ENCODE results near the gene TMEM80. TPM values are rescaled to one million over a fixed set of nuclear protein-coding genes. Genes with fewer than 3 reads are reported as not detected.
"Not testable (repeated sequence)": the region's sequence is repeated elsewhere in the genome, so short reads cannot be mapped to it uniquely, and the experiment has no call there.

TMEM80 gene
- 11.4 and 13.0 TPM in 2 replicates for total RNA-seq

GRCh38 chr11:695538-696248 lies at the start of gene TMEM80:
TSS of gene TMEM80 (plus strand) at chr11:695816. CDS start at chr11:695828, 12 bp downstream.
- H3K4me1 Mint-ChIP-seq (ENCODE audit: low read depth): peaks cover 47% of the 10 kb centered on the region
- no peaks in the 10 kb centered on the region for H3K9me3 Mint-ChIP-seq
- H3K4me3 Mint-ChIP-seq (ENCODE audit: low read depth): peak within 1 kb of the TSS; percentile 83
- H3K27ac Mint-ChIP-seq: peak within 1 kb of the TSS; percentile 89
- peaks cover 22% of the 10 kb centered on the region for H3K36me3 Mint-ChIP-seq (ENCODE audit: low read depth)
- H3K27me3 Mint-ChIP-seq (ENCODE audit: low read depth): no peaks in the 10 kb centered on the region
- DNase-seq (ENCODE audit: low spot score): peak; percentile 98
- intact Hi-C loops (cut with micrococcal nuclease): loop anchor here (1.0 to 2.0 kb wide), 3 partner anchors 28 to 135 kb away; partner anchors contain the start of genes GATD1, LMNTD2 and RASSF7

- intact Hi-C loops (cut with micrococcal nuclease): no loop called here
- H3K4me3 Mint-ChIP-seq (ENCODE audit: low read depth): no peak overlapping the region
- no peak overlapping the region for H3K27ac Mint-ChIP-seq
- H3K9me3 Mint-ChIP-seq: no peaks in the 10 kb centered on the region
- H3K27me3 Mint-ChIP-seq (ENCODE audit: low read depth): no peaks in the 10 kb centered on the region
- no peak for DNase-seq (ENCODE audit: low spot score)
- peaks cover 17% of the 10 kb centered on the region for H3K36me3 Mint-ChIP-seq (ENCODE audit: low read depth)
- H3K4me1 Mint-ChIP-seq (ENCODE audit: low read depth): no peaks in the 10 kb centered on the region
These were observed 49.4 kb upstream of the TMEM80 start for GRCh38 chr11:646214-646613.

DNA sequence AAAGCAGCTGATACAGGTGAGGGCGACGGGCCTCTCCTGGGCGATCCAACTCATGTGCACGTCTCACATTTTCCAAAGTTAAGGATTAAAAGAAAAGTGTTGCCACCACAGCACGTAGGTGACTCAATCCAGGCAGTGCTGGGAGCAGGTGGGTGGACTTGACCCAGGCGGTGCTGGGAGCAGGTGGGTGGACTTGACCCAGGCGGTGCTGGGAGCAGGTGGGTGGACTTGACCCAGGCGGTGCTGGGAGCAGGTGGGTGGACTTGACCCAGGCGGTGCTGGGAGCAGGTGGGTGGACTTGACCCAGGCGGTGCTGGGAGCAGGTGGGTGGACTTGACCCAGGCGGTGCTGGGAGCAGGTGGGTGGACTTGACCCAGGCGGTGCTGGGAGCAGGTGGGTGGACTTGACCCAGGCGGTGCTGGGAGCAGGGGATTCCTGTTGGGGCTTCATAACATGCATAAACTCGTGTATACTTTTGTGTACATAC lies 47.9 kb upstream of the TMEM80 start:
- H3K4me3 Mint-ChIP-seq (ENCODE audit: low read depth); H3K4me1 Mint-ChIP-seq (ENCODE audit: low read depth); H3K27me3 Mint-ChIP-seq (ENCODE audit: low read depth); H3K9me3 Mint-ChIP-seq; H3K27ac Mint-ChIP-seq; intact Hi-C loops (cut with micrococcal nuclease); DNase-seq (ENCODE audit: low spot score): not testable (repeated sequence)
- H3K36me3 Mint-ChIP-seq (ENCODE audit: low read depth): peaks cover 24% of the 10 kb centered on the region

GRCh38 chr11:650482-650881 lies 45.1 kb upstream of the TMEM80 start:
- Mint-ChIP-seq H3K27ac (no peak overlapping the region), H3K9me3 (no peaks in the 10 kb centered on the region), H3K27me3 (ENCODE audit: low read depth) (no peaks in the 10 kb centered on the region), H3K4me1 (ENCODE audit: low read depth) (no peaks in the 10 kb centered on the region), H3K4me3 (ENCODE audit: low read depth) (no peak overlapping the region), H3K36me3 (ENCODE audit: low read depth) (peaks cover 30% of the 10 kb centered on the region)
- intact Hi-C loops (cut with micrococcal nuclease): no loop called here
- DNase-seq (ENCODE audit: low spot score): no peak

GRCh38 chr11:653136-653535 lies 42.5 kb upstream of the TMEM80 start:
- peaks cover 29% of the 10 kb centered on the region for H3K36me3 Mint-ChIP-seq (ENCODE audit: low read depth)
- intact Hi-C loops (cut with micrococcal nuclease); H3K4me1 Mint-ChIP-seq (ENCODE audit: low read depth); H3K27me3 Mint-ChIP-seq (ENCODE audit: low read depth); H3K4me3 Mint-ChIP-seq (ENCODE audit: low read depth); H3K9me3 Mint-ChIP-seq; DNase-seq (ENCODE audit: low spot score); H3K27ac Mint-ChIP-seq: not testable (repeated sequence)

- H3K4me3 Mint-ChIP-seq (ENCODE audit: low read depth): no peak overlapping the region
- intact Hi-C loops (cut with micrococcal nuclease): no loop called here
- no peaks in the 10 kb centered on the region for H3K9me3 Mint-ChIP-seq
- H3K27ac Mint-ChIP-seq: no peak overlapping the region
- peaks cover 30% of the 10 kb centered on the region for H3K36me3 Mint-ChIP-seq (ENCODE audit: low read depth)
- DNase-seq (ENCODE audit: low spot score): no peak
- H3K4me1 Mint-ChIP-seq (ENCODE audit: low read depth): no peaks in the 10 kb centered on the region
- no peaks in the 10 kb centered on the region for H3K27me3 Mint-ChIP-seq (ENCODE audit: low read depth)
These were observed 41.8 kb upstream of the TMEM80 start for GRCh38 chr11:653837-654236.

DNA sequence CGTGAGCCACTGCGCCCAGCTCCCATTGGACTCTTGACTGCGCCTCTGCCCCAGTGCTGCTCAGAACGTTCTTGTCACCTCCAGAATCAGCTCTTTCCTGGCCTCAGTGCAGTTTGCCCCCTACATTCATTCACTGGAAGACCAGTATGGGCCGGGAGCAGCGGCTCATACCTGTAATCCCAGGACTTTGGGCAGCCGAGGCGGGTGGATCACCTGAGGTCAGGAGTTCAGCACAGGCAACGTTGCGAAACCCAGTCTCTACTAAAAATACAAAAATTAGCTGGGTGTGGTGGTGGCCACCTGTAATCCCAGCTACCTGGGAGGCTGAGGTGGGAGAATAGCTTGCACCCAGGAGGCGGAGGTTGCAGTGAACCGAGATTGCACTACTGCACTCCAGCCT lies 41.2 kb upstream of the TMEM80 start:
- DNase-seq (ENCODE audit: low spot score); H3K9me3 Mint-ChIP-seq; H3K27me3 Mint-ChIP-seq (ENCODE audit: low read depth); H3K27ac Mint-ChIP-seq; H3K4me3 Mint-ChIP-seq (ENCODE audit: low read depth); intact Hi-C loops (cut with micrococcal nuclease); H3K4me1 Mint-ChIP-seq (ENCODE audit: low read depth): not testable (repeated sequence)
- H3K36me3 Mint-ChIP-seq (ENCODE audit: low read depth): peaks cover 30% of the 10 kb centered on the region

- DNase-seq (ENCODE audit: low spot score): no peak
- H3K27ac Mint-ChIP-seq: no peak overlapping the region
- H3K9me3 Mint-ChIP-seq: no peaks in the 10 kb centered on the region
- H3K4me1 Mint-ChIP-seq (ENCODE audit: low read depth): no peaks in the 10 kb centered on the region
- intact Hi-C loops (cut with micrococcal nuclease): no loop called here
- no peaks in the 10 kb centered on the region for H3K27me3 Mint-ChIP-seq (ENCODE audit: low read depth)
- no peak overlapping the region for H3K4me3 Mint-ChIP-seq (ENCODE audit: low read depth)
- H3K36me3 Mint-ChIP-seq (ENCODE audit: low read depth): peaks cover 27% of the 10 kb centered on the region
These were observed 40.4 kb upstream of the TMEM80 start for GRCh38 chr11:655036-655726.

- H3K27ac Mint-ChIP-seq: no peak overlapping the region
- H3K36me3 Mint-ChIP-seq (ENCODE audit: low read depth): peaks cover 20% of the 10 kb centered on the region
- H3K4me3 Mint-ChIP-seq (ENCODE audit: low read depth): no peak overlapping the region
These were observed 39.2 kb upstream of the TMEM80 start for GRCh38 chr11:656426-656825.

GRCh38 chr11:656866-657265 lies 38.8 kb upstream of the TMEM80 start:
- no peak overlapping the region for H3K27ac Mint-ChIP-seq
- H3K36me3 Mint-ChIP-seq (ENCODE audit: low read depth): peaks cover 20% of the 10 kb centered on the region
- intact Hi-C loops (cut with micrococcal nuclease): no loop called here
- H3K9me3 Mint-ChIP-seq: no peaks in the 10 kb centered on the region
- H3K4me3 Mint-ChIP-seq (ENCODE audit: low read depth): no peak overlapping the region
- H3K4me1 Mint-ChIP-seq (ENCODE audit: low read depth): no peaks in the 10 kb centered on the region
- no peak for DNase-seq (ENCODE audit: low spot score)
- H3K27me3 Mint-ChIP-seq (ENCODE audit: low read depth): no peaks in the 10 kb centered on the region

More at GRCh38 chr11:656426-656825, 39.2 kb upstream of the TMEM80 start:
- no peak for DNase-seq (ENCODE audit: low spot score)
- intact Hi-C loops (cut with micrococcal nuclease): no loop called here
- no peaks in the 10 kb centered on the region for H3K27me3 Mint-ChIP-seq (ENCODE audit: low read depth)
- no peaks in the 10 kb centered on the region for H3K9me3 Mint-ChIP-seq
- H3K4me1 Mint-ChIP-seq (ENCODE audit: low read depth): no peaks in the 10 kb centered on the region

- no peak overlapping the region for H3K27ac Mint-ChIP-seq
- intact Hi-C loops (cut with micrococcal nuclease): no loop called here
- no peak overlapping the region for H3K4me3 Mint-ChIP-seq (ENCODE audit: low read depth)
- no peaks in the 10 kb centered on the region for H3K9me3 Mint-ChIP-seq
- H3K36me3 Mint-ChIP-seq (ENCODE audit: low read depth): peaks cover 21% of the 10 kb centered on the region
- no peak for DNase-seq (ENCODE audit: low spot score)
- H3K4me1 Mint-ChIP-seq (ENCODE audit: low read depth): no peaks in the 10 kb centered on the region
- H3K27me3 Mint-ChIP-seq (ENCODE audit: low read depth): no peaks in the 10 kb centered on the region
These were observed 37.9 kb upstream of the TMEM80 start for GRCh38 chr11:657691-658126.

DNA sequence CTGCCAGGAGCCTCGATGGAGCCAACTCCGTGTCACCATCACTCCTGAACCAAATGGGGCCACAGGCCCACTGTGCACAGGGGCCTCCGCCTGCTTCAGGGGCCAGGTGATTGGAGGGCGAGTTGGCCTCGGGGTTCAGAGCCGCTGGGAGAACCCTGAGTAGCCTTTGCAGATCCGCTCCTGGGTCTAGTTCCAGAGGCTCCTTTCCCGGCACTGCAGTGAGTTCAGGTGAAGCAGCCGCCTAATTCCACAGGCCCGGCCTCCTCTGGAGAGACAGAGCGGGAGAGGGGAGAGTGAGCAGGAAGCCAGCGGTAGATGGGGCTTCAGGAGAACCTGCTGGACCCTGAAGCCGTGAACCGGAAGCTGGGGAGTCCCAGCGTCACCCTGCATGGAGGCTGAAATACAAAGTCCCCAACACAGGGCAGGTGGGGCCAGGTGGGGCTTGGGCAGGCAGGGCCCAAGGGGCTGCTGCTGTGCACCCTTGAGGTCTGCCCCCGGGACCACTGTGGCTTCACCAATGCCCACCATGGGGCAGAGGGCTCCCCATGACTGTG lies 36.0 kb upstream of the TMEM80 start:
- DNase-seq (ENCODE audit: low spot score): no peak
- Mint-ChIP-seq H3K9me3 (no peaks in the 10 kb centered on the region), H3K27me3 (ENCODE audit: low read depth) (no peaks in the 10 kb centered on the region), H3K4me3 (ENCODE audit: low read depth) (no peak overlapping the region), H3K36me3 (ENCODE audit: low read depth) (peaks cover 18% of the 10 kb centered on the region), H3K27ac (no peak overlapping the region), H3K4me1 (ENCODE audit: low read depth) (no peaks in the 10 kb centered on the region)
- intact Hi-C loops (cut with micrococcal nuclease): no loop called here

DNA sequence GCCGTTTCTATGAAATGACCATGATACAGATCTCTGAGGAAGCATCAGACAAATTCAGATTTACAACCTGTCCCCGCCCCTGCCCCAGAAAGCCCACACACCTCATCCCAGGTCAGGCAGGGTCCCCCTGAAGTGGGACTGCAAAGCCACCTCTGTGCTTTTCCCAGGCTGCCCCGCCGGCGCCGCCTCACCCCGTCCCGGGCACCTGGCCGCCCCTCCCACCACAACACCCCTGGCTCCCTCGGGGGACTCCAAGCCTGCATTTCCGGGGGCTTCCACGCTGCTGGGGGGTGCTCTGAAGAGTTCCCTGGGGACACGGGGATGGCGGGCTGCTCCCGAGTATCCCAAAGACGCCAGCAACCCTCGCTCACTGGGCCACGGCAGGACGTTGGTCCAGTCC lies 35.3 kb upstream of the TMEM80 start:
- no peaks in the 10 kb centered on the region for H3K4me1 Mint-ChIP-seq (ENCODE audit: low read depth)
- H3K9me3 Mint-ChIP-seq: no peaks in the 10 kb centered on the region
- no peak overlapping the region for H3K27ac Mint-ChIP-seq
- no peak overlapping the region for H3K4me3 Mint-ChIP-seq (ENCODE audit: low read depth)
- peaks cover 19% of the 10 kb centered on the region for H3K36me3 Mint-ChIP-seq (ENCODE audit: low read depth)
- intact Hi-C loops (cut with micrococcal nuclease): no loop called here
- H3K27me3 Mint-ChIP-seq (ENCODE audit: low read depth): no peaks in the 10 kb centered on the region
- DNase-seq (ENCODE audit: low spot score): no peak
